Measurements from ENCODE around the gene PPP1R1B.

GRCh38 chr17:39607057-39607850 is 19.5 kb upstream of the PPP1R1B start:
- TF ChIP-seq, protein P1, sequence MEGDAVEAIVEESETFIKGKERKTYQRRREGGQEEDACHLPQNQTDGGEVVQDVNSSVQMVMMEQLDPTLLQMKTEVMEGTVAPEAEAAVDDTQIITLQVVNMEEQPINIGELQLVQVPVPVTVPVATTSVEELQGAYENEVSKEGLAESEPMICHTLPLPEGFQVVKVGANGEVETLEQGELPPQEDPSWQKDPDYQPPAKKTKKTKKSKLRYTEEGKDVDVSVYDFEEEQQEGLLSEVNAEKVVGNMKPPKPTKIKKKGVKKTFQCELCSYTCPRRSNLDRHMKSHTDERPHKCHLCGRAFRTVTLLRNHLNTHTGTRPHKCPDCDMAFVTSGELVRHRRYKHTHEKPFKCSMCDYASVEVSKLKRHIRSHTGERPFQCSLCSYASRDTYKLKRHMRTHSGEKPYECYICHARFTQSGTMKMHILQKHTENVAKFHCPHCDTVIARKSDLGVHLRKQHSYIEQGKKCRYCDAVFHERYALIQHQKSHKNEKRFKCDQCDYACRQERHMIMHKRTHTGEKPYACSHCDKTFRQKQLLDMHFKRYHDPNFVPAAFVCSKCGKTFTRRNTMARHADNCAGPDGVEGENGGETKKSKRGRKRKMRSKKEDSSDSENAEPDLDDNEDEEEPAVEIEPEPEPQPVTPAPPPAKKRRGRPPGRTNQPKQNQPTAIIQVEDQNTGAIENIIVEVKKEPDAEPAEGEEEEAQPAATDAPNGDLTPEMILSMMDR (IDR thresholded peaks at IDR 0.05): no peak
- TF ChIP-seq POLR2A (IDR thresholded peaks at IDR 0.05) (no peak), POLR2AphosphoS5 (IDR thresholded peaks at IDR 0.05) (no peak), EP300 (IDR thresholded peaks at IDR 0.05) (no peak)

Measured in suprapubic skin (tissue), 4 donors.